Activated naive CD4-positive, alpha-beta T cell treated with Interleukin-2 at 50 U/mL for 16 hours (primary cell): ENCODE measurements around the gene FBXL4.
A peak's percentile ranks its signal among the peaks of the same experiment; 100 is the strongest.

ENCODE experiments used
- DNase-seq: peaks from one replicate; pipeline ENCODE4 v3.0.0-alpha.2; 2020

The FBXL4 gene

GRCh38 chr6:98877250-98877649, 70.5 kb downstream of the FBXL4 start:
- DNase-seq = no peak

- DNase-seq = no peak
Measured at GRCh38 chr6:98875375-98875774, 72.4 kb downstream of the FBXL4 start.

- DNase-seq = no peak
Measured at GRCh38 chr6:98871821-98872220, 75.9 kb downstream of the FBXL4 start.

GRCh38 chr6:98871057-98871456, 76.7 kb downstream of the FBXL4 start:
- DNase-seq = no peak

GRCh38 chr6:98864497-98864896, 83.2 kb downstream of the FBXL4 start:
- no peak for DNase-seq

GRCh38 chr6:98848539-98849242, 99.1 kb downstream of the FBXL4 start:
- no peak for DNase-seq

GRCh38 chr6:98847779-98848538, 99.8 kb downstream of the FBXL4 start:
- DNase-seq = no peak

- DNase-seq = no peak
Measured at GRCh38 chr6:98847416-98847778, 100.3 kb downstream of the FBXL4 start.

- no peak for DNase-seq
Measured at GRCh38 chr6:98846021-98846380, 101.7 kb downstream of the FBXL4 start.

- peak; percentile 74 for DNase-seq
Measured at GRCh38 chr6:98845211-98846020, 102.3 kb downstream of the FBXL4 start.

- no peak for DNase-seq
Measured at GRCh38 chr6:98844244-98845210, 103.2 kb downstream of the FBXL4 start.

GRCh38 chr6:98843271-98844243, 104.2 kb downstream of the FBXL4 start:
- DNase-seq = no peak

- no peak for DNase-seq
Measured at GRCh38 chr6:98842342-98843180, 105.2 kb downstream of the FBXL4 start.

GRCh38 chr6:98841621-98842341, 106.0 kb downstream of the FBXL4 start:
- DNase-seq = no peak

- no peak for DNase-seq
Measured at GRCh38 chr6:98840996-98841513, 106.7 kb downstream of the FBXL4 start.

- no peak for DNase-seq
Measured at GRCh38 chr6:98840385-98840784, 107.4 kb downstream of the FBXL4 start.

- no peak for DNase-seq
Measured at GRCh38 chr6:98839781-98840361, 107.9 kb downstream of the FBXL4 start.

- DNase-seq = no peak
Measured at GRCh38 chr6:98838975-98839374, 108.8 kb downstream of the FBXL4 start.

- DNase-seq = no peak
Measured at GRCh38 chr6:98838032-98838431, 109.7 kb downstream of the FBXL4 start.
